SKM-1 treated with dmso at 0.1 percent for 144 hours (cell line): ENCODE results near the gene GRIK5.

Experiments used
- DNase-seq: peaks from one replicate; lab custom pipeline; 2025; ENCODE audit not compliant: unreplicated experiment; lab: John Stamatoyannopoulos, UW

GRIK5 gene

DNA sequence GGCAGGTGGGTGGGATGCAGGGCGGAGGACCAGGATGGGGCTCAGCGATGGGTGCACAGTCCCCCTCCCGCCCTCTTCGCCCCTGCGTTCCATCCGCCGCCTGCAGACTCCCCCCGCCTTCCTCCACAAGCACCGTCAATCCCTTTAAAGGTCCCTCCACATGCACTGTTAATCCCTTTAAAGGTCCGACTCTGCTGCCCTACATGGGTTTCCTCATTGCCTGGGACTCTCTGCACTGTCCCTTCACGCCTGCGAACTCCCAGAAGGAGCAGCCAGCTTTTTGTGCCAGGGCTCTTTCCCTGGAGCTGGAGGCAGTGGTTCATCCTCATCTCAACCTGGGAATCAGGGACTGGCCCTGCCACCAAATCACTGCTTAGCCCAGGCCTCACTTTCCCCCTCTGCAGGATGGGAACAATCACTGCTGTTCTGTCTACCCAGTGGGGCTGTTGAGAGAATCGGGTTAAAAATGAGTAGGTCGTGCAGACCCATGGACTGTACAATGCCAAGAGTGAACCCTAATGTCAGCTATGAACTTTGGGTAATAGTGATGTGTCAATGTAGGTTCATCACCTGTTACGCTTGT, 26.3 kb upstream of the GRIK5 start:
- no peak for DNase-seq

DNA sequence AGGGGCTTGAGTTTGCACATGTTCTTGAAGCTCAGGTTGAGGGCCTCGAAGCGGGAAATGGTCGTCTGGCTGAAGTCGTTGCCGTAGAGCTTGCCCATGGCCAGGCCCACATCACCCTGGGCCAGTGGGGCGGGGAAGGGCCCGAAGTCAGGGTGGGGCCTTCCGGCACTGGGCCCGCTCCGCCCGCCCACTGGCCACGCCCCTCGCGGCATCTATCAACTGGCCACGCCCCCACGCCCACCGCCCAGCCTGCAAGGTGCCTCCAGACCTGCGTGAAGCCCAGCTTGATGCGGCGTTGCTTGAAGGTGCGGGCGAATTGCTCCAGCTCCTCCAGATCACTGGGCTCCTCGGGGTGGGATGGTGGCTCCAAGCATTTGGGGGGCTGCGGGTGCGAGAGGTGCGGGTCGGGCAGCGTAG, 25.8 kb upstream of the GRIK5 start:
- no peak for DNase-seq

DNA sequence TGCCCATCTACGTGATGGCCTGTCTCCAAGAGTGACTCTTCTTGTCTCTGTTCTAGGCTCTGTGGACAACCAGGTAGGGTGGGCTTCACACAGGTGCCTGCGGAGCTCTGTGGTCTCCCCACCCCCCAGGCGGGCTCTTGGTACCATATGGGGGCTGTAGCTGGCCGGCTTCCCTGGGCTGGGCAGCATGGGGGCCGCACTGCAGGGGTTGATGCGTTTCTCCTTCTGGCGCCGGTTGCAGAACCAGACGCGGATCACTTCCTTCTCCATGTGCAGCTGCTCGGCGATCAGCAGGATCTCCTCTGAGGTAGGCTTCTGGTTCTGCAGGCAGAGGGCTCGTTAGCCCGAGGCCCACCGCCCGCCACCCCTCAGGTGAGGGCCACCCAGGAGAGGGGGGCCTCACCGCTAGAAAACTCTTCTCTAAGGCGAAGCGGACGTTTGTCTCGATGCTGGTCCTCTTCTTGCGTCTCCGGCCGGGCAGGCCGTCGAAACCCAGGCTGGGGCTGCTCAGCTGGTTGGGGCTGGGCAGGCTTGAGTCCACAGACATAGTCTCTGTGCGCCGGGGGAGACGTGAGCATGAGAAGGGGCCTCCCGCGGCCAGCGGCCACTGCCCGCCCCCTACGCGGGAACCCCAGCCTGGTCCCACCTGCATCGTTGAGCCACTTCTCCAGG, 25.3 kb upstream of the GRIK5 start:
- DNase-seq, result no peak

DNA sequence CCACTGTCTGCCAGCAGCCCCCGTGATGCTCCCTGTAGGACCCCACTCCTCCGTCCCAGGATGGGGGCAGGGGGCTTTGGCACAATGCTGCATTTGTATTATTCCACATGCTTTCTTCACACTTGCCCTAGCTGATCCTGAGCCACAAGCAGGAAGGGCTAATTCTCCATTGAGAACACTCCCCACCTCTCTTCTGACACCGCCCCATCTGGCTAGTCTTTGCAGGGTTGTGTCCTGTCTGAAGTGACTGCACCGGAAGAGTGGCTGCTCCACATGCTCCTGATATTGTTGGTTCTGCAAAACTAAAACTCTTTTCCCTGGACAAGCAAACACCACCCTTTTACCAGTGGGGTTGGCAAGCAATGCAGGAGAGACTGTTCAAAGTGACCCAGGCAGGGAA, 23.9 kb upstream of the GRIK5 start:
- DNase-seq, result no peak

DNA sequence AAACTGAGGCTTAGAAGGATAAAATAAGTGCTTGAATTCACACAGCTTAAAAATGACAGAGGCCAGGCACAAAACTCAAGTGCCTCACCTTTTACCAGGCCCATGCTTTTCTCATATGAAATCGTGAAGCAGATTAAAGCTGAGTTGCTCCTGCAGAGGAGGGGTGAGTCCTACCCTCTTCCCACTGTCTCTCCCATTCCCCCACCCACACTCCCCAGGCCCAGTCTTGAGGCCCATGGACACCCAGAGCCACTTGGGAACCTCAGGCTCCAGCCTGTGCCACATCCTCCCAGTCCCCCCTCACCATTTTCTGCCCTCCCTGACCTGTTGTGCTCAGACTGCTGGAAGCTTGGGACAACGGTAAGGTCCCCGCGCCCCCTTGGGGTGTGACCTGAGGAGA, 23.5 kb upstream of the GRIK5 start:
- no peak for DNase-seq

DNA sequence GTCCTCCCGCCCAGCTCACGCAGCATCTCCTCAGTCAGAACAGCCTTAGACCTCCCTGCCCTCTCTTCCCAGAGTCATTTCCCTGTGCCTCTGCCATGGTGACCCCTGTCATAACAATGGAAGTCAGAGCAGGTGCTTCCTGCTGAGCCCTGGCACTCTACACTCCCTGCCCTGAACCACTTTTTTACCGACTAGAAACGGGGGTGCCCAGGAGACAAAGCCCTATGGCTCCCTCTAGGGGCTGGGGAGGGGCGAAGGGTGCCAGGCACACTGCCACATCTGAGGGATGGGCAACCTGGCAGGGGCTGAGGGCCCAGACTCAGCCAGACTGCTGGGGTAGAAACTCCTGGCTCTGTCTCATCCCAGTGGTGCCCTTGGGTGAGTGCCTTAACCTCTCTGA, 22.3 kb upstream of the GRIK5 start:
- no peak for DNase-seq

DNA sequence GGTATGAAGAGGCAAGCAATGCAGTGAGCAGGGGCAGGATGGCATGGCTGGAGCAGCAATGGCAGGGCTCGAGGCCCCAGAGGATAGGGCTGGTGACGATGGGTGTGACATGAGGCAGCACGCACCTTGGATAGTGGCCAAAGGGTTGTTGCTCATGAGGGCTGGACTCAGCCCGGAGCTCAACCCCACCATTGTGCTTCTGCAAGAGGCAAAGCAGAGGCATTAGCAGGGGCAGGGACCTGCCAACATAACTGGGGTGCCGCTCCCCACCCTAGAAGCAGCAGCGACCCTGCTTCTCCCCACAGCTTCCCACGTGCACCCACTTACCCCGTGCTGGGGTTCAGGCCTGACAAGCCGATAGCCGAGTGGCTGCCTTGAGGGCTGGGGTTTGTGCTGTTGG, 21.7 kb upstream of the GRIK5 start:
- no peak for DNase-seq

DNA sequence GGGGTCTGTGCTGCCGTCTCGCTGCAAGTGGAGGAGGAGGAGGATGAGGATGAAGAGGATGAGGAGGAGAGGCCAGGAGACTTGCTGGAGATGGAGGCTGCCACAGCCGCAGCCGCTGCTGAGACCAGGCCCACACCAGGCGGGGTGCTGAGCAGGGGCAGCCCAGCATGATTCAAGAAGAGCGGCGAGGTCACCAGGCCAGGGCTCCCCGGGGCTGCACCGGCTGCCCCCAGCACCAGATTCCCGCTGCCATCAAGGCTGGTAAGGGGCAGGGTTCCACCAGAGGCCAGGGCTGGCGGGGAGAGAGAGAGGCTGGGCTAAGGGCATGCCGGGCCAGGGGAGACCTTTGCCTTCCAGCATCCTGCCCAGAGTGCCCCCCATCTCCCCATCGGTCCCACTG, 21.3 kb upstream of the GRIK5 start:
- no peak for DNase-seq

DNA sequence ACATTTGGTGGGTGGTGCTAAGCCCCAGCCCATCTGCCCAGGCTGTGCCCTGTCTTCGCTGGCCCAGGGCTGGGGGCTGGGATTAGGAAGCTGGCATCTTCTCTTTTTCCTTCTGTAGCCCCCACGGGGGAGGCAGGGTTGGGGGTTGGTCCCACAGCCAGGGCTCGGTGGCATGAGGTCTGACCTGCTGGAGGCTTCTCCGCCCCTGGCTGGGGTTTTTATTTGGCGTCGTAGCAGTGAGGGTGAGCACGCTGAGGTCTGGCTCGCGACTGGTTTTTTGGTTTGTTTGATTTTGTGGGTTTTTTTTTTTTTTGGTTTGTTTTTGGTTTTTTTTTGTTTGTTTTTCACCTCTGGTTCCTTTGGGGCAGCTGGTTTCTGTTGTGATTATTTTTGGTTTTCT, 20.7 kb upstream of the GRIK5 start:
- DNase-seq, result no peak

DNA sequence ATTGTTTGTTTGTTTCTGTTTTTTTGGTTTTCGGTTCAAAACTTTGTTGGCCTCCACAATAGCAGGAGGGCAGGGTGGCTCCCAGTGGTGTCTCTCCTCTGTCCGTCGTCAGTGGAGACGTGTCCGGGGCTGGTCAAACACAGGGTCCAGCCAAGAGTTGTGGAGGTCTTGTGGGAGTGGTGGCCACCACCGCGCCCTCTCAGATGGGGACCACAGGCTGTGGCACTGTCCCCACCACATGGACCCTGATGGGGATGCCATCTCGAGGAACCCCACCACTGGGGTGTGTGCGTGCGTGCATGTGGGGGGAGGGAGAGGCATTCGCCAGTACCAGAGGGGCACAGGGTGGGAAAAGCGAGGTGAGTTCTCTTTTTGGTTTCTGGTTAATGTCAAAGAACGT, 19.8 kb upstream of the GRIK5 start:
- no peak for DNase-seq

DNA sequence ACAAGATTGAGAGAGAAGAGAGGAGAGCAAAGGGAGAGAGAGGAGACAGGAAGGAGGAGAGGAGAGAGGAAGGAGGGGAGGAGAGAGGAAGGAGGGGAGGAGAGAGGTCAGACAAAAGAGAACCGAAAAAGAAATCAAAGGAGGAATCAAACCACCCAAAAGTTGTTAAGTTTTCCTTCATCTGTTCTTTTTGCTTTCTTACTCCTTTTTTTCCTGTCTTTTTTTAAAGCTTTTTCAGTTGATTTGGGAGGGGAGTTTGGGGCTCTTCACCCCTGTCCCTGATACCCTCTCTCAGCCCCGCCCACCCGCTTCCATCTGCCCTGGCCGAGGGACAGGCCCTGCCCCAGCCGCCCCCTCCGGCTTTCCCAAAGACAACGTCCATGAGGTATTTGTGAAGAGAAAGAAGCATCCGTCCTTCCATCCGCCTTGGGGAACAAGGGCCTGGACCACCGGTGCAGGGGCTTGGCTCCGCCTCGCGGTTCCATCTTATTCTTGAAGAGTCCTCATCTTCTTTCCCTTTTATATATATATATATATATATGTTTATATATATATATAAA, 19.3 kb upstream of the GRIK5 start:
- DNase-seq, result no peak

DNA sequence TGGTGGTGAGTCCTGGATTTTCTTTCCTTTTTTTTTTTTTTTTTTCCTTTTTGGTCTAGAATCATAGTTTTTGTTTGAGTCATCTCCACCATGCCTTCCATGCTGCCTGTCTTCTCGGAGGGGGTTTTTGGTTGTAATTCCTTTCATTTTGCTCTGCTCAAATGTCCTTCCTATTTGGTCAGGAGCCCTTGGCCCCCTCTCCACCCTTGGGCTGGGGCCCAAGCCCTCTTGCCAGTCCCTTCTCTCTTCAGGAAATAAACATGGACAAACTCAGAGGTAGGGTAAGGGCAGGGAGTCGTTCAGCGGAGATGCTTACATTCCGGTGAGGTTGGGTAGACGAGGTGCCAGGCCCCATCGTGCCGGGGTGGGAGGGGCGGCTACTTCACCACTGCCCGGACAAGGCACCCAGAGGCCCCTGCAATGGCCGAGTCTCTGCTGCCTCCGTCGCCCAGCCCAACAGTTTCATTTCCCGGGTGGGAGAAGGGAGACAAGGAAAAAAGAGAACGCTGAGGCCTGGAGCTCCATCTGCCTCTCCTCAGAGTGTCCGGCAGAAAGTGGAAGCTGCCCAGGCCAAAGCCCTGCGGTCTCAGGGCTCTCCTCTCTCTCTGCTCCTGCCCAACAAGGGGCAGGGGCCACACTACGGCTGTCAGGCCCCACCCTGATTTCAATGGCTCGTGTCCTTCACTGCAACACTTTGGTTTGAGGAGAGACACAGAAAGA, 18.6 kb upstream of the GRIK5 start:
- no peak for DNase-seq

DNA sequence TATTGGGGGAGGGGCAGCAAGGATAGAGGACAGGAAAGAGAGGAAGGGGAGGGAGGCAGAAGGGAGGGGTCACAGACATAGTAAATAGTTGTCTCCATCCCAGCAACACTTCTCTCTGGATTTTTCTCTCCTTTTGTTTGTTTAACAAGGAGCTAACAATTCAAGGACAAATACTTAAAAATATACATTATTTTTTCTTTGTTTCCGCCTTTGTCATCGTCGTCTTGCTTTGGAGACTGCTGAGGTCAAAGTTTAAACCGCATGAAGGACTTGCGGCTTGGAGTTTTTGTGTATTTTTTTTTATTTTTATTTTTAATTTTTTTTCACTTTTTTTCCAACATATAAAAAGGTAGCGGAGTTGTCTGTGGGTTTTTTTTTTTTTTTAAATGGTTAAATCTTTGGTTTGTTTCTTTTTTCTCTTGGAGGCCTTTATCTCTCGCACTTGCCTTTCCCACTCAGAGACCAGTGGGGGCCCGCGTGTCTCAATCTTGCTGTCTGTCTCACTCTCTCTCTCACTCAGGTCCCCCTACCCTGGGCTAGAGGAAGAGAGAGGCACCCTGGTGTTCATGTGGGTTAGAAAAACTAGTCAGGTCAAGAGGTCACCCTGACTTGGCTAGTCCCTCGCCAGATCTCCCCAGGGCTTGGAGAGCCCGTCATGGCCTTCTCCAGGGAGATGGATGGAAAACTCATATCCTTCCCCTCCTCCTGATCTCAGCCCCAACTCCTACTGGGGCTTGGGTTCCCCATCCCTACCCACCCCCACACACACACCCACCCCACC, 17.0 kb upstream of the GRIK5 start:
- DNase-seq, result no peak

DNA sequence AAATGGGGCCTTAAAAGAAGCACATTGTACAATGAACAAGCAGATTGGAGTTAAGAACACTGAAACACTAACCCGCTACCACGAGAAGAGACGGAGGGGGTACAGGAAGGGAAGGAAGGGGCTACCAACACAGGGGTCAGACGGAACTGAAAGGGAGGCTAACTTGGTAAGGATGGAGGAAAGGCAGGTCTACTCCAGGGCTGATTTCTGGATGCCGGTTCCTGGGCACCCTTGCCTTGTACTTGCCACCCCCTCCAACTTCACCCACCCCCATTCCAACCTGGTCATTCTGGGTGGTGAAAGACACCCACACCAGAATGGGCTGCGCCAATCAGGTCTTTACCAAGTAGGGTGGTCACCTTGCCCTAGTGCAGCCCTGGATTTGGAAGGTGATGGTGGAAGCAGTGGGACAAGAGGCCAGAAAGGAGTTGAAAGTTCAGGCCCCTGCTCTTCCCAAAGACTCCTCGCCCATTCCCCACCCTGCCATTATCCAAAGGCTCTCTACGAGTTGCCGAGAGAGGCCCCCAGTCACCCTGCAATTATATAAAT, 16.3 kb upstream of the GRIK5 start:
- no peak for DNase-seq

DNA sequence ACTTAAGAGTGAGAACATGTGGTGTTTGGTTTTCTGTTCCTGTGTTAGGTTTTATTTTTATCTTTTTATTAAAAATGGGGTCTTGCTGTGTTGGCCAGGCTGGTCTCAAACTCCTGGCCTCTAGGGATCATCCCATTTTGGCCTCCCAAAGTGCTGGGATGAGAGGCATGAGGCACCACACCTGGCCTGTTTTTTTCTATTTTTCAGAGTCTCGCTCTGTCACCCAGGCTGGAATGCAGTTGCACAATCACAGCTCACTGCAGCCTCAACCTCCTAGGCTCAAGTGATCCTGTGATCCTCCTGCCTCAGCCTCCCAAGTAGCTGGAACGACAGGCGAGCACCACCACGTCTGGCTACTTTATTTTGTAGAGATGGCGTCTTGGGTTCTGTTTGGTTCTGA, 13.5 kb upstream of the GRIK5 start:
- no peak for DNase-seq

DNA sequence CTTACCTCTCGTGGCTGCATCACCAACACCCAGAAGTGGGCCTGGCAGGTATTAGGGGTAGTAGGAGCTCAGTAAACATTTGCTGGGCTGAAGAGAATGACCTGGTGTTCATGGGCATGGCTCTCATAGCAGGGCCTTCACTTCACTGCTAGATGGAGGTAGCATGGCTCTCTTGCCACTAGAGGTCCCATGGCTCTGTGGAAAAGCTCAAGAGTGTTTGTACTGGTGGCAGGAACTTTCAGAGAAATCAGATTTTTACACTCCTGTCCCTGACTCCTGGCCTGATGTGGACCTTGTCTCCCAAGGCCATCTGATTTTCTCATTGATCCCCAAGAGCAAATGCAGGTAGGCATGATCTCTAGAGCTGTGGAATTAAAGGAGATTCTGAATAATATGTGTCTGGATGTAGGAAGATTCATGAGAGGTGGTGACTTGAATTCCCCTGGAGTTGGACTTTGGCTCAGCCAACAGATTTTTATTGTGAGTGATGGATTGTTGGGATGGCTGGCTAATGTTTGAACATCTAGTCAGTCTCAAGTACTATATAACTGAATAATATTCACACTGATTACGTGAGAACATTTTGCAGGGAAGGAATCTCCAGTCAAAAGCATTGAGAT, 11.7 kb upstream of the GRIK5 start:
- peak; percentile 2 for DNase-seq

DNA sequence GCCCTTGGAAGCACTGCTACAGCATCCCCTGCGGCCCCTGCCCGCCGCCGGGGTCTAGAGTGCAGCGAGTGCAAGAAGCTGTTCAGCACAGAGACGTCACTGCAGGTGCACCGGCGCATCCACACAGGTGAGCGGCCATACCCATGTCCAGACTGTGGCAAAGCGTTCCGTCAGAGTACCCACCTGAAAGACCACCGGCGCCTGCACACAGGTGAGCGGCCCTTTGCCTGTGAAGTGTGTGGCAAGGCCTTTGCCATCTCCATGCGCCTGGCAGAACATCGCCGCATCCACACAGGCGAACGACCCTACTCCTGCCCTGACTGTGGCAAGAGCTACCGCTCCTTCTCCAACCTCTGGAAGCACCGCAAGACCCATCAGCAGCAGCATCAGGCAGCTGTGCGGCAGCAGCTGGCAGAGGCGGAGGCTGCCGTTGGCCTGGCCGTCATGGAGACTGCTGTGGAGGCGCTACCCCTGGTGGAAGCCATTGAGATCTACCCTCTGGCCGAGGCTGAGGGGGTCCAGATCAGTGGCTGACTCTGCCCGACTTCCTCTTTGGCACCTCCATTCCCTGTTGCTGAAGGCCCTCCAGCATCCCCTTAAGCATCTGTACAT, 10.9 kb upstream of the GRIK5 start:
- DNase-seq, result no peak

DNA sequence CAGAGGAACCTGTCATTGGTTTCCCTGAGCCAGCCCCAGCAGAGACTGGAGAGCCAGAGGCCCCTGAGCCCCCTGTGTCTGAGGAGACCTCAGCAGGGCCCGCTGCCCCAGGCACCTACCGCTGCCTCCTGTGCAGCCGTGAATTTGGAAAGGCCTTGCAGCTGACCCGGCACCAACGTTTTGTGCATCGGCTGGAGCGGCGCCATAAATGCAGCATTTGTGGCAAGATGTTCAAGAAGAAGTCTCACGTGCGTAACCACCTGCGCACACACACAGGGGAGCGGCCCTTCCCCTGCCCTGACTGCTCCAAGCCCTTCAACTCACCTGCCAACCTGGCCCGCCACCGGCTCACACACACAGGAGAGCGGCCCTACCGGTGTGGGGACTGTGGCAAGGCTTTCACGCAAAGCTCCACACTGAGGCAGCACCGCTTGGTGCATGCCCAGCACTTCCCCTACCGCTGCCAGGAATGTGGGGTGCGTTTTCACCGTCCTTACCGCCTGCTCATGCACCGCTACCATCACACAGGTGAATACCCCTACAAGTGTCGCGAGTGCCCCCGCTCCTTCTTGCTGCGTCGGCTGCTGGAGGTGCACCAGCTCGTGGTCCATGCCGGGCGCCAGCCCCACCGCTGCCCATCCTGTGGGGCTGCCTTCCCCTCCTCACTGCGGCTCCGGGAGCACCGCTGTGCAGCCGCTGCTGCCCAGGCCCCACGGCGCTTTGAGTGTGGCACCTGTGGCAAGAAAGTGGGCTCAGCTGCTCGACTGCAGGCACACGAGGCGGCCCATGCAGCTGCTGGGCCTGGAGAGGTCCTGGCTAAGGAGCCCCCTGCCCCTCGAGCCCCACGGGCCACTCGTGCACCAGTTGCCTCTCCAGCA, 10.1 kb upstream of the GRIK5 start:
- no peak for DNase-seq

DNA sequence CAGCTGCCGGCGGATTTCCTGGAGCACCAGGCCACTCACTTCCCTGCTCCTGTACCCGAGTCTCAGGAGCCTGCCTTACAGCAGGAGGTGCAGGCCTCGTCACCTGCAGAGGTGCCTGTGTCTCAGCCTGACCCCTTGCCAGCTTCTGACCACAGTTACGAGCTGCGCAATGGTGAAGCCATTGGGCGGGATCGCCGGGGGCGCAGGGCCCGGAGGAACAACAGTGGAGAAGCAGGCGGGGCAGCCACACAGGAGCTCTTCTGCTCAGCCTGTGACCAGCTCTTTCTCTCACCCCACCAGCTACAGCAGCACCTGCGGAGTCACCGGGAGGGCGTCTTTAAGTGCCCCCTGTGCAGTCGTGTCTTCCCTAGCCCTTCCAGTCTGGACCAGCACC, 9.3 kb upstream of the GRIK5 start:
- no peak for DNase-seq
